ENCODE data around the gene TUBAL3. TPM values are rescaled to one million over a fixed set of nuclear protein-coding genes. Genes with fewer than 3 reads are reported as not detected.

Gene TUBAL3
- total and polyA plus RNA-seq, 2 donors (not counting 1 experiment from before 2014, with no cell fraction given), result not detected

DNA sequence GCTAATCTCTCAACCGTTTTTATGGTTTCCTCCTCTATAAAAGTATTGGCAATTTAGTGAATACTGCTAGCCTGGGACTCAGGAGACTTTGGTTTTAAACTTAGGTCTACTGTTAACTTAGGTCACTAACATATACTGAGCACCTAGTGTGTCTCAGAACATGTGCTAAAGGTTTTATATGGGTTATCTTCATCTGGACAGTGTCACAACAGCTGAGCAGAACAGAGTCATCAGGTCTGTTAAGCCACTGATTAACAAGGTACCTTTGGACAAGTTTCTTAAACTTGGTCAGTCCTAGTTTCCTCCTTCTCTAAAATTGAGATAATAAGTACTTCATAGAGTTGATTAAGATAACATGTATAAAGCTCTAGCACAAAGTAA is 38.4 kb upstream of the TUBAL3 start:
- no peaks in the 10 kb centered on the region for H3K9me3 ChIP-seq (ENCODE audit: control insufficient read depth, insufficient read depth, low read depth, low read length)
- no peaks in the 10 kb centered on the region for H3K36me3 ChIP-seq (ENCODE audit: control insufficient read depth, insufficient read depth, low read length)
- no peak overlapping the region for H3K27ac ChIP-seq (ENCODE audit: insufficient read depth, low read length)
- no peaks in the 10 kb centered on the region for H4K20me1 ChIP-seq (ENCODE audit: control insufficient read depth, extremely low read depth, insufficient read depth, low read length)
- H3K9ac ChIP-seq (ENCODE audit: insufficient read depth, low read length), result no peak overlapping the region
- H3K4me3 ChIP-seq (replicated peaks in 1 of 4; ENCODE audit: control extremely low read depth in 1 of 4, insufficient read depth in 1 of 4, low read depth in 3 of 4, low read length in 4 of 4), result no peak overlapping the region
- H3K4me1 ChIP-seq (ENCODE audit: control insufficient read depth, extremely low read depth, insufficient read depth, low read length), result no peaks in the 10 kb centered on the region
- TF ChIP-seq EZH2 (IDR thresholded peaks at IDR 0.05; ENCODE audit: low read length, missing control alignments), result no peak
- TF ChIP-seq, protein P1, sequence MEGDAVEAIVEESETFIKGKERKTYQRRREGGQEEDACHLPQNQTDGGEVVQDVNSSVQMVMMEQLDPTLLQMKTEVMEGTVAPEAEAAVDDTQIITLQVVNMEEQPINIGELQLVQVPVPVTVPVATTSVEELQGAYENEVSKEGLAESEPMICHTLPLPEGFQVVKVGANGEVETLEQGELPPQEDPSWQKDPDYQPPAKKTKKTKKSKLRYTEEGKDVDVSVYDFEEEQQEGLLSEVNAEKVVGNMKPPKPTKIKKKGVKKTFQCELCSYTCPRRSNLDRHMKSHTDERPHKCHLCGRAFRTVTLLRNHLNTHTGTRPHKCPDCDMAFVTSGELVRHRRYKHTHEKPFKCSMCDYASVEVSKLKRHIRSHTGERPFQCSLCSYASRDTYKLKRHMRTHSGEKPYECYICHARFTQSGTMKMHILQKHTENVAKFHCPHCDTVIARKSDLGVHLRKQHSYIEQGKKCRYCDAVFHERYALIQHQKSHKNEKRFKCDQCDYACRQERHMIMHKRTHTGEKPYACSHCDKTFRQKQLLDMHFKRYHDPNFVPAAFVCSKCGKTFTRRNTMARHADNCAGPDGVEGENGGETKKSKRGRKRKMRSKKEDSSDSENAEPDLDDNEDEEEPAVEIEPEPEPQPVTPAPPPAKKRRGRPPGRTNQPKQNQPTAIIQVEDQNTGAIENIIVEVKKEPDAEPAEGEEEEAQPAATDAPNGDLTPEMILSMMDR (conservative IDR thresholded peaks at IDR 0.05 in 1 of 2, IDR thresholded peaks at IDR 0.05 in 1 of 2; ENCODE audit: low read depth in 1 of 2, low read length in 2 of 2), result no peak
- DNase-seq (ENCODE audit: low read depth in 2 of 2), result no peak
- peaks cover 13% of the 10 kb centered on the region for H3K79me2 ChIP-seq (ENCODE audit: control insufficient read depth, insufficient read depth, low read length)
- no peaks in the 10 kb centered on the region for H3K27me3 ChIP-seq (ENCODE audit: control insufficient read depth, insufficient read depth, low read length)
- H3K4me2 ChIP-seq (ENCODE audit: extremely low read depth, insufficient read depth, low read length), result no peak overlapping the region
- H2AFZ ChIP-seq (ENCODE audit: low read length), result no peak overlapping the region

- no peak overlapping the region for H3K4me3 ChIP-seq (replicated peaks in 1 of 4; ENCODE audit: control extremely low read depth in 1 of 4, insufficient read depth in 1 of 4, low read depth in 3 of 4, low read length in 4 of 4)
- no peaks in the 10 kb centered on the region for H3K36me3 ChIP-seq (ENCODE audit: control insufficient read depth, insufficient read depth, low read length)
- H4K20me1 ChIP-seq (ENCODE audit: control insufficient read depth, extremely low read depth, insufficient read depth, low read length), result no peaks in the 10 kb centered on the region
- H3K4me2 ChIP-seq (ENCODE audit: extremely low read depth, insufficient read depth, low read length), result no peak overlapping the region
- H3K9me3 ChIP-seq (ENCODE audit: control insufficient read depth, insufficient read depth, low read depth, low read length), result no peaks in the 10 kb centered on the region
- no peak overlapping the region for H2AFZ ChIP-seq (ENCODE audit: low read length)
- no peak overlapping the region for H3K9ac ChIP-seq (ENCODE audit: insufficient read depth, low read length)
- H3K4me1 ChIP-seq (ENCODE audit: control insufficient read depth, extremely low read depth, insufficient read depth, low read length), result no peaks in the 10 kb centered on the region
- H3K27me3 ChIP-seq (ENCODE audit: control insufficient read depth, insufficient read depth, low read length), result no peaks in the 10 kb centered on the region
- peaks cover 8% of the 10 kb centered on the region for H3K79me2 ChIP-seq (ENCODE audit: control insufficient read depth, insufficient read depth, low read length)
- H3K27ac ChIP-seq (ENCODE audit: insufficient read depth, low read length), result no peak overlapping the region
- TF ChIP-seq, protein P1 (conservative IDR thresholded peaks at IDR 0.05 in 1 of 2, IDR thresholded peaks at IDR 0.05 in 1 of 2; ENCODE audit: low read depth in 1 of 2, low read length in 2 of 2), result peak; percentile 54 to 66
- TF ChIP-seq EZH2 (IDR thresholded peaks at IDR 0.05; ENCODE audit: low read length, missing control alignments), result no peak
- peak in 1 of 2 donors; percentile 70 for DNase-seq (ENCODE audit: low read depth in 2 of 2)
Measured at GRCh38 chr10:5442065-5442989, 37.7 kb upstream of the TUBAL3 start.

DNA sequence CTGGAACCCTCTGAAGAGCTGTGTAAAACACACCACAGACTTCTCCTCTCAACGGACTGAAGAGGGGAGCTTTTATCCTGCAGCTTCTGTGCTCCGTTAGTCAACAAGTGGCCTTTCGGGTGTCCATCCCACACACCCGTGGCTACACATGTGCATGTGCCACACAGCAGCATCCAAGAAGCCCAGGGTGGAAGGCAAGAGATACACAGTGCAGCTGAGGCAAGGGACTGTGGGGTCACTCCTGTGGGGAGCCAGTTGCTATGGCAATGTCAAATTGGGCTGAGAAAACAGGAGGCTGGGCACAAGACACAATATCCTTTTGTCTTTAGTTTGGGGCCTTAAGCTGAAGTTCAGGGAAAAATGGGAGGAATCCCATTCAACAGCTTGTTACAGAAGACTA is 36.5 kb upstream of the TUBAL3 start:
- H3K4me3 ChIP-seq (replicated peaks in 1 of 4; ENCODE audit: control extremely low read depth in 1 of 4, insufficient read depth in 1 of 4, low read depth in 3 of 4, low read length in 4 of 4), result no peak overlapping the region
- H3K27ac ChIP-seq (ENCODE audit: insufficient read depth, low read length), result no peak overlapping the region
- H3K79me2 ChIP-seq (ENCODE audit: control insufficient read depth, insufficient read depth, low read length), result no peaks in the 10 kb centered on the region
- no peaks in the 10 kb centered on the region for H4K20me1 ChIP-seq (ENCODE audit: control insufficient read depth, extremely low read depth, insufficient read depth, low read length)
- DNase-seq (ENCODE audit: low read depth in 2 of 2), result no peak
- no peaks in the 10 kb centered on the region for H3K9me3 ChIP-seq (ENCODE audit: control insufficient read depth, insufficient read depth, low read depth, low read length)
- no peaks in the 10 kb centered on the region for H3K4me1 ChIP-seq (ENCODE audit: control insufficient read depth, extremely low read depth, insufficient read depth, low read length)
- TF ChIP-seq, protein P1 (conservative IDR thresholded peaks at IDR 0.05 in 1 of 2, IDR thresholded peaks at IDR 0.05 in 1 of 2; ENCODE audit: low read depth in 1 of 2, low read length in 2 of 2), result no peak
- TF ChIP-seq EZH2 (IDR thresholded peaks at IDR 0.05; ENCODE audit: low read length, missing control alignments), result no peak
- no peak overlapping the region for H3K4me2 ChIP-seq (ENCODE audit: extremely low read depth, insufficient read depth, low read length)
- H3K36me3 ChIP-seq (ENCODE audit: control insufficient read depth, insufficient read depth, low read length), result no peaks in the 10 kb centered on the region
- no peak overlapping the region for H3K9ac ChIP-seq (ENCODE audit: insufficient read depth, low read length)
- H2AFZ ChIP-seq (ENCODE audit: low read length), result no peak overlapping the region
- no peaks in the 10 kb centered on the region for H3K27me3 ChIP-seq (ENCODE audit: control insufficient read depth, insufficient read depth, low read length)

Measured in fibroblast of lung (primary cell).